Pancreas (tissue), 10 donors: Measurements from ENCODE around the gene ITIH3. TPM values are rescaled to one million over a fixed set of nuclear protein-coding genes. Genes with fewer than 3 reads are reported as not detected.

Experiments
- ATAC-seq, 4 donors: fragments of 200-7000 bp; cut with Tn5 transposase; one replicate each; pipeline versions ENCODE4 v1.8.0 to v1.9.1; 2020; ENCODE audit warnings: mild to moderate bottlenecking in 4 of 4, moderate library complexity in 4 of 4
- DNase-seq, 6 donors: peaks; one replicate each; pipeline ENCODE4 v3.0.0-alpha.2; 2020
- FAIRE-seq: peaks from 2 replicates; lab custom pipeline; 2012; peaks lifted over from hg19 to GRCh38; lab: Jason Lieb, UNC
- H3K27ac ChIP-seq, 4 donors: fragments of 200-600 bp; sonication (generic); 1 replicate in 3 of 4; 2 replicates in 1 of 4; pipeline versions ENCODE4 v1.5.0 to v1.8.0; 2020
- H3K27me3 ChIP-seq, 4 donors: fragments of 200-600 bp; one replicate each; pipeline ENCODE4 v1.8.0; 2021
- H3K36me3 ChIP-seq, 3 donors: fragments of 200-600 bp; sonication (generic) in 1 of 3; one replicate each; pipeline versions ENCODE4 v1.5.0 to v1.8.0; 2020 to 2021
- H3K4me1 ChIP-seq, 3 donors: fragments of 200-600 bp; one replicate each; pipeline ENCODE4 v1.8.0; 2021
- H3K4me3 ChIP-seq, 4 donors: fragments of 200-600 bp; sonication (generic) in 2 of 4; one replicate each; pipeline versions ENCODE4 v1.5.0 to v1.8.0; 2020 to 2021
- H3K9me3 ChIP-seq, 4 donors: fragments of 200-600 bp; one replicate each; pipeline ENCODE4 v1.8.0; 2021
- CTCF ChIP-seq, 4 donors: fragments of 200-600 bp; sonication (generic) in 3 of 4; IDR thresholded peaks; one replicate each; pipeline versions ENCODE4 v1.5.0 to v1.8.0; 2021; ENCODE audit warnings: antibody characterized with exemption in 4 of 4
- WGBS, 2 donors: extraction: QIAGEN DNeasy Blood & Tissue Kit; methylation state at CpG; one replicate each; pipeline ENCODE4 v1.1.7; 2013; 5-methylcytosine and 5-hydroxymethylcytosine counted together
- intact Hi-C, 3 donors: fragments of 100-400 bp; cut with DNase I; formaldehyde crosslinking; loops; one replicate each; pipeline versions ENCODE4 v1.11.1 to v1.14.2; 2022
- polyA plus RNA-seq, 2 donors: library from polyadenylated mRNA; stranded (reverse); fragments of 200-250 nt; gene quantifications; one replicate each; pipeline ENCODE4 v1.2.3, GENCODE V29; 2013
- total RNA-seq, 6 donors: library from RNA; stranded (reverse); fragmentation: NEBNext Ultra II Directional in 4 of 6; extraction: Animal tissue kit (Norgen Biotek cat#: 25700) in 4 of 6; gene quantifications; one replicate each; pipeline versions ENCODE4 v1.2.1 to v1.2.4, GENCODE V29; 2021 to 2023
- donor health status: healthy with polysubstance abuse.
- donor health status: DM: no; HTN: no; CAD: no; lungs with moderate emphysema.
- donor health status: DM: no; HTN: no; CAD: no.
- donor health status: control.
- donor health status: control.
- donor health status: Bipolar disorder and iron deficiency.
- donor health status: DM: yes; HTN: yes; CAD: no.
- donor health status: DM: no; HTN: no; CAD: no.
- donor health status: DM: no; HTN: no; CAD: no.
- donor health status: DM: yes; HTN: yes; CAD: no.

ITIH3 gene
- total and polyA plus RNA-seq, 8 donors = 0.29 to 2.1 (median 1.3) TPM; not detected in 2

GRCh38 chr3:52777127-52777958 lies 17.3 kb upstream of the ITIH3 start, which contains the start of gene ITIH1:
ITIH1 (plus strand) TSS chr3:52777599; CDS start chr3:52777616, 17 bp downstream.
- no peaks in the 10 kb centered on the region for H3K36me3 ChIP-seq
- no peak within 1 kb of the TSS for H3K4me3 ChIP-seq
- 58 to 62% methylated on average over 12 of the region's 12 CpGs for WGBS, 2 donors
- FAIRE-seq (no peak), ATAC-seq (peak in 2 of 4 donors; percentile 31 to 47), DNase-seq (peak in 3 of 6 donors; percentile 4 to 38 (median 37))
- no peaks in the 10 kb centered on the region for H3K9me3 ChIP-seq
- no peaks in the 10 kb centered on the region for H3K4me1 ChIP-seq
- TF ChIP-seq CTCF (IDR thresholded peaks at IDR 0.05) = no peak
- H3K27me3 ChIP-seq = no peaks in the 10 kb centered on the region
- no peak within 1 kb of the TSS for H3K27ac ChIP-seq
- intact Hi-C loops = no loop called here

GRCh38 chr3:52777959-52778805 lies 16.4 kb upstream of the ITIH3 start:
- Histone ChIP-seq H3K27me3 (no peaks in the 10 kb centered on the region), H3K27ac (no peak overlapping the region), H3K4me1 (no peaks in the 10 kb centered on the region), H3K4me3 (no peak overlapping the region), H3K36me3 (no peaks in the 10 kb centered on the region), H3K9me3 (no peaks in the 10 kb centered on the region)
- FAIRE-seq (no peak), DNase-seq (peak in 3 of 6 donors; percentile 5 to 44 (median 15)), ATAC-seq (no peak)
- 82 to 91% methylated on average over 17 of the region's 17 CpGs for WGBS, 2 donors
- no peak for TF ChIP-seq CTCF (IDR thresholded peaks at IDR 0.05)
- intact Hi-C loops = no loop called here

DNA sequence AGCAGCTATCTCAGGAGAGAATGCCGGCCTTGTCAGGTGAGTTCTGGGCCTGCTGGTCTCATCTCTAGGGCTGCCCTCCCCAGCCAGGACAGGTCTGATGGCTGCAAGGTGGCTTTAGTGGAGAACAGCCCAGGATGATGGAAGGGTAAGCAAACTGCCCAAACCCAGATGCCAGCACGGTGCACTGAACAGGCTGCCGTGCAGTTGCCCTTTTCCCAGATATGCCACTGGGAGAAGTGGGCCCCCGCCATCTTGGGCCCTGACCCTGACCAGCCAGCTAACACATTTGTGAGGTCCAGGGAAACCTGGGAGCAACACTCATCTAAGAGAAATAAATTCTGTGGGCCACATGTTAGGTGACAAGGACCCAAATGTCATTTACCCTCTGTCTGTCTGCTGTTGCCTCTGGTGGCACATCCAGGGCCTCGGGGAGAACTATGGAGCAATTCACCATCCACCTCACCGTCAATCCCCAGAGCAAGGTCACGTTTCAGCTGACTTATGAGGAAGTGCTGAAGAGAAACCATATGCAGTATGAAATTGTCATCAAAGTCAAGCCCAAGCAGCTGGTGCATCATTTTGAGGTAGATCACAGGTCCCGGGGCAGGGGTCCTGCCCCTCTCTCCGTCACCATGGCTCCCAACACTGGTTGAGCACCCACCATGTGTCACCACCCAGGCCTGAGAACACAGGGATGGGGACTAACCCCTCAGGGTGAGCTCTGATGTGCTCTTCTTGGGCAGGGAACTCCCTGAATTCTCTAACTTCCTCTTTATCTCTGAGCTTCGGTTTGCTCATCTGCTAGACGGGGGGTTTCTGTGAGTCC lies 15.4 kb upstream of the ITIH3 start:
- Histone ChIP-seq H3K4me3 (no peak overlapping the region), H3K27ac (no peak overlapping the region), H3K27me3 (no peaks in the 10 kb centered on the region), H3K4me1 (no peaks in the 10 kb centered on the region), H3K9me3 (no peaks in the 10 kb centered on the region), H3K36me3 (no peaks in the 10 kb centered on the region)
- intact Hi-C loops = no loop called here
- ATAC-seq = no peak
- peak in 2 of 6 donors; percentile 3 to 31 for DNase-seq
- WGBS, 2 donors = 73 to 82% methylated on average over 11 of the region's 11 CpGs
- FAIRE-seq = no peak
- no peak for TF ChIP-seq CTCF (IDR thresholded peaks at IDR 0.05)

GRCh38 chr3:52779837-52780585 lies 14.6 kb upstream of the ITIH3 start:
- Histone ChIP-seq H3K9me3 (no peaks in the 10 kb centered on the region), H3K4me1 (no peaks in the 10 kb centered on the region), H3K27ac (no peak overlapping the region), H3K4me3 (no peak overlapping the region), H3K27me3 (no peaks in the 10 kb centered on the region), H3K36me3 (no peaks in the 10 kb centered on the region)
- no peak for ATAC-seq
- peak in 2 of 6 donors; percentile 3 to 29 for DNase-seq
- FAIRE-seq = no peak
- 76 to 88% methylated on average over 8 of the region's 8 CpGs for WGBS, 2 donors
- TF ChIP-seq CTCF (IDR thresholded peaks at IDR 0.05) = no peak
- intact Hi-C loops = no loop called here
